ENCODE measurements around the gene ZNF790.

The ZNF790 gene

GRCh38 chr19:36837906-36838783, at the start of gene ZNF790:
TSS of gene ZNF790 (minus strand) at chr19:36838387. CDS start at chr19:36825619, 12,768 bp downstream.
- no peaks in the 10 kb centered on the region for H3F3A ChIP-seq (ENCODE audit: low read depth)
- H3K27me3 ChIP-seq (ENCODE audit: insufficient read depth, low read length, poor library complexity, severe bottlenecking): no peaks in the 10 kb centered on the region
- H2AFZ ChIP-seq (ENCODE audit: low read length): peak within 1 kb of the TSS; percentile 94
- no peaks in the 10 kb centered on the region for H3K36me3 ChIP-seq (ENCODE audit: insufficient read depth, low read length)
- H4K20me1 ChIP-seq (ENCODE audit: insufficient read depth, low read length, poor library complexity, severe bottlenecking): no peaks in the 10 kb centered on the region
- H3K9me3 ChIP-seq (ENCODE audit: insufficient read depth, low read depth, low read length): no peaks in the 10 kb centered on the region
- H3K9ac ChIP-seq (ENCODE audit: low read depth, low read length, poor library complexity, severe bottlenecking): peak within 1 kb of the TSS; percentile 87
- peaks cover 7% of the 10 kb centered on the region for H3K4me1 ChIP-seq (ENCODE audit: insufficient read depth, low read length, poor library complexity, severe bottlenecking)
- H3K9me2 ChIP-seq (replicated peaks; ENCODE audit: low read depth, low read length): no peaks in the 10 kb centered on the region
- peak within 1 kb of the TSS; percentile 86 for H3K4me2 ChIP-seq (ENCODE audit: low read depth, low read length, poor library complexity, severe bottlenecking)
- TF ChIP-seq CTCF (conservative IDR thresholded peaks at IDR 0.05; ENCODE audit: low read length): no peak
- peaks cover 27% of the 10 kb centered on the region; the same call in 1 of the 2 replicates for H3K79me2 ChIP-seq (ENCODE audit: insufficient read depth, low read length)
- peak within 1 kb of the TSS; percentile 87 for H3K4me3 ChIP-seq (ENCODE audit: low read length, poor library complexity, severe bottlenecking)

DNA sequence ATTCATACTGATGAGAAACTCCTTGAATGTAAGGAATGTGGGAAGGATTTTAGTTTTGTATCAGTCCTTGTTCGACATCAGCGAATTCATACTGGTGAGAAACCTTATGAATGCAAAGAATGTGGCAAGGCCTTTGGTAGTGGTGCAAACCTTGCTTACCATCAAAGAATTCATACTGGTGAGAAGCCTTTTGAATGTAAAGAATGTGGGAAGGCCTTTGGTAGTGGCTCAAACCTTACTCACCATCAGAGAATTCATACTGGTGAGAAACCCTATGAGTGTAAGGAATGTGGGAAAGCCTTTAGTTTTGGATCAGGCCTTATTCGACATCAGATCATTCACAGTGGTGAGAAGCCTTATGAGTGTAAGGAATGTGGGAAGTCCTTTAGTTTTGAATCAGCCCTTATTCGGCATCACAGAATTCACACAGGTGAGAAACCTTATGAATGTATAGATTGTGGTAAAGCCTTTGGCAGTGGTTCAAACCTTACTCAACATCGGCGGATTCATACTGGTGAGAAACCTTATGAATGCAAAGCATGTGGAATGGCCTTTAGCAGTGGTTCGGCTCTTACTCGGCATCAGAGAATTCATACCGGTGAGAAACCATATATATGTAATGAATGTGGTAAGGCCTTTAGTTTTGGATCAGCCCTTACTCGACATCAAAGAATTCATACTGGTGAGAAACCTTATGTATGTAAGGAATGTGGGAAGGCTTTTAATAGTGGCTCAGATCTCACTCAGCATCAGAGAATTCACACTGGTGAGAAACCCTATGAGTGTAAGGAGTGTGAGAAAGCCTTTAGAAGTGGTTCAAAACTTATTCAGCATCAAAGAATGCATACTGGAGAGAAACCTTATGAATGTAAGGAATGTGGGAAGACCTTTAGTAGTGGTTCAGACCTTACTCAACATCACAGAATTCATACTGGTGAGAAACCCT, 39.1 kb upstream of the ZNF790 start:
- Histone ChIP-seq H3K9ac (ENCODE audit: low read depth, low read length, poor library complexity, severe bottlenecking) (no peak overlapping the region), H3K9me2 (replicated peaks; ENCODE audit: low read depth, low read length) (no peaks in the 10 kb centered on the region), H3F3A (ENCODE audit: low read depth) (no peaks in the 10 kb centered on the region), H3K79me2 (ENCODE audit: insufficient read depth, low read length) (no peaks in the 10 kb centered on the region), H3K4me3 (ENCODE audit: low read length, poor library complexity, severe bottlenecking) (no peak overlapping the region), H4K20me1 (ENCODE audit: insufficient read depth, low read length, poor library complexity, severe bottlenecking) (no peaks in the 10 kb centered on the region), H3K36me3 (ENCODE audit: insufficient read depth, low read length) (peaks cover 30% of the 10 kb centered on the region), H3K4me1 (ENCODE audit: insufficient read depth, low read length, poor library complexity, severe bottlenecking) (no peaks in the 10 kb centered on the region), H3K27me3 (ENCODE audit: insufficient read depth, low read length, poor library complexity, severe bottlenecking) (no peaks in the 10 kb centered on the region), H3K9me3 (ENCODE audit: insufficient read depth, low read depth, low read length) (peaks cover 56% of the 10 kb centered on the region), H2AFZ (ENCODE audit: low read length) (no peak overlapping the region), H3K4me2 (ENCODE audit: low read depth, low read length, poor library complexity, severe bottlenecking) (no peak overlapping the region)
- TF ChIP-seq CTCF (conservative IDR thresholded peaks at IDR 0.05; ENCODE audit: low read length) (no peak), EZH2phosphoT487 (IDR thresholded peaks at IDR 0.05; ENCODE audit: borderline replicate concordance) (no peak)

GRCh38 chr19:36851898-36852297, 13.7 kb upstream of the ZNF790 start:
- Histone ChIP-seq H3K9ac (ENCODE audit: low read depth, low read length, poor library complexity, severe bottlenecking) (peak overlapping the region; percentile 85), H3K79me2 (ENCODE audit: insufficient read depth, low read length) (peaks cover 24% of the 10 kb centered on the region), H2AFZ (ENCODE audit: low read length) (no peak overlapping the region), H4K20me1 (ENCODE audit: insufficient read depth, low read length, poor library complexity, severe bottlenecking) (no peaks in the 10 kb centered on the region), H3K4me1 (ENCODE audit: insufficient read depth, low read length, poor library complexity, severe bottlenecking) (peaks cover 7% of the 10 kb centered on the region), H3K4me2 (ENCODE audit: low read depth, low read length, poor library complexity, severe bottlenecking) (peak overlapping the region; percentile 99), H3K9me3 (ENCODE audit: insufficient read depth, low read depth, low read length) (no peaks in the 10 kb centered on the region), H3K9me2 (replicated peaks; ENCODE audit: low read depth, low read length) (no peaks in the 10 kb centered on the region), H3K27me3 (ENCODE audit: insufficient read depth, low read length, poor library complexity, severe bottlenecking) (no peaks in the 10 kb centered on the region), H3K36me3 (ENCODE audit: insufficient read depth, low read length) (peaks cover 5% of the 10 kb centered on the region; the same call in 1 of the 2 replicates), H3F3A (ENCODE audit: low read depth) (no peaks in the 10 kb centered on the region), H3K4me3 (ENCODE audit: low read length, poor library complexity, severe bottlenecking) (peak overlapping the region; percentile 83)
- TF ChIP-seq EZH2phosphoT487 (IDR thresholded peaks at IDR 0.05; ENCODE audit: borderline replicate concordance) (no peak), CTCF (conservative IDR thresholded peaks at IDR 0.05; ENCODE audit: low read length) (no peak)
